Smooth muscle cell (in vitro differentiated cells): Measurements from ENCODE around the gene LDB2. TPM values are rescaled to one million over a fixed set of nuclear protein-coding genes. Genes with fewer than 3 reads are reported as not detected.

ENCODE experiments used
- DNase-seq: peaks from one replicate; lab custom pipeline; 2025; ENCODE audit not compliant: unreplicated experiment; lab: John Stamatoyannopoulos, UW
- H2AFZ ChIP-seq: fragments of 200-600 bp; sonication (generic); 2 replicates; pipeline ENCODE4 v1.6.0; 2016; ENCODE audit warnings: antibody characterized with exemption, low read depth, mild to moderate bottlenecking
- H3F3A ChIP-seq: fragments of 200-600 bp; sonication (generic); 2 replicates; pipeline ENCODE4 v1.6.0; 2017; ENCODE audit warnings: antibody characterized with exemption, low read depth
- H3K27ac ChIP-seq: fragments of 200-600 bp; sonication (generic); 2 replicates; pipeline ENCODE4 v1.5.1; 2016; ENCODE audit warnings: low read depth, mild to moderate bottlenecking
- H3K27me3 ChIP-seq: fragments of 200-600 bp; sonication (generic); 2 replicates; pipeline ENCODE4 v1.6.1; 2016; ENCODE audit warnings: low read depth, mild to moderate bottlenecking
- H3K36me3 ChIP-seq: fragments of 200-600 bp; sonication (generic); 2 replicates; pipeline ENCODE4 v1.5.1; 2016; ENCODE audit warnings: low read depth
- H3K4me1 ChIP-seq: fragments of 200-600 bp; sonication (generic); 2 replicates; pipeline ENCODE4 v1.5.1; 2016; ENCODE audit warnings: low read depth
- H3K4me2 ChIP-seq: fragments of 200-600 bp; sonication (generic); 2 replicates; pipeline ENCODE4 v1.6.0; 2016; ENCODE audit warnings: mild to moderate bottlenecking
- H3K4me3 ChIP-seq: fragments of 200-600 bp; sonication (generic); 2 replicates; pipeline ENCODE4 v1.5.1; 2016; ENCODE audit warnings: mild to moderate bottlenecking
- H3K79me2 ChIP-seq: fragments of 200-600 bp; sonication (generic); 2 replicates; pipeline ENCODE4 v1.6.0; 2016; ENCODE audit warnings: low read depth, mild to moderate bottlenecking
- H3K9ac ChIP-seq: fragments of 200-600 bp; sonication (generic); 2 replicates; pipeline ENCODE4 v1.6.0; 2016; ENCODE audit warnings: low read depth
- H3K9me3 ChIP-seq: fragments of 200-600 bp; sonication (generic); replicated peaks from 2 replicates; pipeline ENCODE4 v1.5.1; 2016; ENCODE audit warnings: low read depth
- H4K20me1 ChIP-seq: fragments of 200-600 bp; sonication (generic); 2 replicates; pipeline ENCODE4 v1.6.0; 2016; ENCODE audit warnings: low read depth
- WGBS: methylation state at CpG from one replicate; pipeline ENCODE4 v1.1.7; 2016; ENCODE audit warnings: low lambda C conversion rate; 5-methylcytosine and 5-hydroxymethylcytosine counted together
- polyA plus RNA-seq: library from polyadenylated mRNA; unstranded; fragments of >200 nt; fragmentation: Nextera tagmentation; extraction: Ambion mirVana; gene quantifications from 2 replicates; pipeline ENCODE4 v1.2.1, GENCODE V29; 2016
- total RNA-seq: library from RNA; depleted of rRNA; stranded (reverse); fragments of >200 nt; gene quantifications from 2 replicates; pipeline ENCODE4 v1.2.3, GENCODE V29; 2014
- TF ChIP-seq, protein P1 (sequence below): fragments of 200-600 bp; sonication (generic); IDR thresholded peaks from 2 replicates; pipeline ENCODE4 v1.5.1; 2017; ENCODE audit warnings: borderline replicate concordance, mild to moderate bottlenecking, antibody characterized with exemption; ENCODE audit not compliant: insufficient read depth, poor library complexity, severe bottlenecking

Gene LDB2
- total and polyA plus RNA-seq, 2 experiments from 2014 or later, result 30.6 to 61.5 TPM

DNA sequence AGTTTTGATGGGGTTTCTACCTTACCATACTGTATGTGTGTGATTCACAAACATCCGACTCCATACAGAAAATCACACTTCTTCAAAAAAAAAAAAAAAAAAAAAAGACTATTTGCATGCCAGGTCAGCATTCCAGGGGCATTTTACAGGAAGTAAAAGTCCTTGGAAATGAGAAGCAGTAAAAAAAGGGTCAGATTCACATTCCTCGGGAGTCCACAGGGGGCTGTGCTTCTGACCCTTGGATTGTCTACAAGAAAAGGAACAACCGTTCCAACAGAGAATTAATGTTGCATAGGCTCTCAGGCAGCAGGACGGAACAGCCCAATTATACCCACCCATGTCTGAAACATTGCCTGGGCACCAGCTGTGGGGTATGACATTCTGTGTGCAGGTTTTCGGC, 290.3 kb downstream of the LDB2 start:
- no peak overlapping the region for H3K9ac ChIP-seq
- H3K4me3 ChIP-seq, result no peak overlapping the region
- H3K4me1 ChIP-seq, result no peaks in the 10 kb centered on the region
- TF ChIP-seq, protein P1, sequence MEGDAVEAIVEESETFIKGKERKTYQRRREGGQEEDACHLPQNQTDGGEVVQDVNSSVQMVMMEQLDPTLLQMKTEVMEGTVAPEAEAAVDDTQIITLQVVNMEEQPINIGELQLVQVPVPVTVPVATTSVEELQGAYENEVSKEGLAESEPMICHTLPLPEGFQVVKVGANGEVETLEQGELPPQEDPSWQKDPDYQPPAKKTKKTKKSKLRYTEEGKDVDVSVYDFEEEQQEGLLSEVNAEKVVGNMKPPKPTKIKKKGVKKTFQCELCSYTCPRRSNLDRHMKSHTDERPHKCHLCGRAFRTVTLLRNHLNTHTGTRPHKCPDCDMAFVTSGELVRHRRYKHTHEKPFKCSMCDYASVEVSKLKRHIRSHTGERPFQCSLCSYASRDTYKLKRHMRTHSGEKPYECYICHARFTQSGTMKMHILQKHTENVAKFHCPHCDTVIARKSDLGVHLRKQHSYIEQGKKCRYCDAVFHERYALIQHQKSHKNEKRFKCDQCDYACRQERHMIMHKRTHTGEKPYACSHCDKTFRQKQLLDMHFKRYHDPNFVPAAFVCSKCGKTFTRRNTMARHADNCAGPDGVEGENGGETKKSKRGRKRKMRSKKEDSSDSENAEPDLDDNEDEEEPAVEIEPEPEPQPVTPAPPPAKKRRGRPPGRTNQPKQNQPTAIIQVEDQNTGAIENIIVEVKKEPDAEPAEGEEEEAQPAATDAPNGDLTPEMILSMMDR, result no peak
- H3K27me3 ChIP-seq, result no peaks in the 10 kb centered on the region
- H3F3A ChIP-seq, result no peaks in the 10 kb centered on the region
- H3K4me2 ChIP-seq, result no peak overlapping the region
- 78% methylated on average over 5 of the region's 5 CpGs for WGBS
- no peaks in the 10 kb centered on the region for H3K79me2 ChIP-seq
- no peaks in the 10 kb centered on the region for H3K36me3 ChIP-seq
- H3K27ac ChIP-seq, result no peak overlapping the region
- no peaks in the 10 kb centered on the region for H3K9me3 ChIP-seq
- DNase-seq, result no peak
- no peak overlapping the region for H2AFZ ChIP-seq
- no peaks in the 10 kb centered on the region for H4K20me1 ChIP-seq

DNA sequence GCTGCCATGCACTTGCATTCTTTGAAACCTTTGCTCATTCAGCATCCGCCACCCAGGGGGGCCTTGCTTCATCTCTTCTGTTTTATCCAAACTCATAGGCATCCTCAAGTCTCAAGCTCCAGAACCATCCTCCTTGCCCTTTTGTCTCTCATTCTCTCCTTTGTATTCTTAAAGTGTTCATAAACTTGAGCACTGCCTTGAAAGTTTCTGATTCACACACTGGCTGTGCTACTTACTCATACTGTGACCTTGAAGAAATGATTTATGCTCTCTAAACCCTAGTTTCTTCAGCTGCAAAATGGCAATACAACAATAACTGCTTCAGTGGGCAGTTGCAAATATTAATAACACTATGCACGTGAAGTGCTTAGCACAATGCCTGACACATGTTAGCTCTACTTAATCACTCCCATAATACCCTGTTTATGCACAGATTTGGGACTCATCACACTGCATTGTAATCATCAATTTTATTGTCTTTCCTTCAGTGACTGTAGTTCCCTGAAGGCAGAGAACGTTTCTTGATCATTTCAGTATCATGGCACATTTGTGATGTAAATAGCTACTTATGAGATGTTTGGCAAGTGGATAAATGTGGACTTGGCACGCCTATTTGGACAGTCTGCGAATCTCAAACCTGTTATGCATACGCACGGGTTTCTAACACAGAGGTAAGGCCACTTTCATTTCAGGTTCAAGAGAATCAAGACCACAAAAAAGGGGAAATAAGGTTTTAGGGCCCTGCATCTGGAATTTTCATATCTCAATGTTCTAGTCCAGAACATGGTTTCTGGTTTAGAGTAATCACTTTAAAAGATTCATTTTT, 291.0 kb downstream of the LDB2 start:
- H3K9ac ChIP-seq, result no peak overlapping the region
- H3K27ac ChIP-seq, result no peak overlapping the region
- H3K79me2 ChIP-seq, result no peaks in the 10 kb centered on the region
- no peaks in the 10 kb centered on the region for H3K36me3 ChIP-seq
- no peaks in the 10 kb centered on the region for H3K9me3 ChIP-seq
- no peaks in the 10 kb centered on the region for H4K20me1 ChIP-seq
- no peaks in the 10 kb centered on the region for H3K27me3 ChIP-seq
- H3F3A ChIP-seq, result no peaks in the 10 kb centered on the region
- DNase-seq, result no peak
- no peak overlapping the region for H3K4me3 ChIP-seq
- no peak overlapping the region for H2AFZ ChIP-seq
- no peak overlapping the region for H3K4me2 ChIP-seq
- no peaks in the 10 kb centered on the region for H3K4me1 ChIP-seq
- TF ChIP-seq, protein P1, result no peak
- WGBS, result 89% methylated on average over 7 of the region's 7 CpGs

DNA sequence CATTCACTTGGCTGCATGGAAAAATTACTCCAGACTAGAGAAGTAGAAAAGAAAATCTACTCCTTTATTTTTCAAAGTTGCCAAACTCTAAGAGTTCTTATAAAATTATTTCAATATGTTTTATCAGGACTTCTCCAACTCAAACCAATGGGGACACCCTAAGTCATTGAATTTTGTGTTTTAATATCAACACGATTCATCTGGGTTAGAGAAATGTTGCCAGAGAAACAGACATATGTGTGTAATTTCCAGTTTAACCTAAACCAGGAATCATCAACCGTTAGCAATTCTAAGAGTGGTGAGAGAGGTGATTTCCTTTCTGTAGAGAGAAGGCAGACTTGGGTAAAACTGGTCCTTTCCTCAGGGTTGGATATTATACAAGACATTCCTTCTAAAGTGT, 291.8 kb downstream of the LDB2 start:
- 84% methylated on average over 2 of the region's 2 CpGs for WGBS
- Histone ChIP-seq H3K36me3 (no peaks in the 10 kb centered on the region), H3K9ac (no peak overlapping the region), H3K27ac (no peak overlapping the region), H3K4me3 (no peak overlapping the region), H3K4me2 (no peak overlapping the region), H3K9me3 (no peaks in the 10 kb centered on the region), H3K4me1 (no peaks in the 10 kb centered on the region), H3K27me3 (no peaks in the 10 kb centered on the region), H3F3A (no peaks in the 10 kb centered on the region), H2AFZ (no peak overlapping the region), H4K20me1 (no peaks in the 10 kb centered on the region), H3K79me2 (no peaks in the 10 kb centered on the region)
- TF ChIP-seq, protein P1, result no peak
- DNase-seq, result no peak

DNA sequence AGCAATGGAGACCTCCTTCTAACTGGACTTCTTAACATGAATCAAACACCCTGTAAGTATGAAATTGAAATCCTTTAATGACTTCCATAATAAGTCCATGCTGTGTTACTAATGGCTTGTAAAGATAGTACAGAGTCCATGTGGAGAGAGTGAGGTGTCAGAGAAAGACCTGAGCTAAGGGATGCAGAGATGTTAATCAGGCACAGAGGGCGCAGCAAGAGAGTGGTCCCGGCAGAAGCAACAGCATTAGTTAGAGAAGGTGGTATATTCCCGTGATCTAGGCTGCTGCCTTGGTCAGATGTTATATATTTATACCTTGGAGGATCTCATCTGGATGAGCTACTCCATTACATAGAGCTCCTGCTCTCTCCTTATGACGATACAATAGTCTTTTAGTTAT, 295.3 kb downstream of the LDB2 start:
- no peaks in the 10 kb centered on the region for H3K79me2 ChIP-seq
- no peak overlapping the region for H3K4me2 ChIP-seq
- no peaks in the 10 kb centered on the region for H4K20me1 ChIP-seq
- no peak overlapping the region for H3K4me3 ChIP-seq
- no peaks in the 10 kb centered on the region for H3K36me3 ChIP-seq
- H3K27ac ChIP-seq, result no peak overlapping the region
- no peak for DNase-seq
- WGBS, result 87% methylated on average over 4 of the region's 4 CpGs
- H3K9me3 ChIP-seq, result no peaks in the 10 kb centered on the region
- TF ChIP-seq, protein P1, result no peak
- no peak overlapping the region for H2AFZ ChIP-seq
- peaks cover 6% of the 10 kb centered on the region for H3K4me1 ChIP-seq
- H3F3A ChIP-seq, result no peaks in the 10 kb centered on the region
- H3K9ac ChIP-seq, result no peak overlapping the region
- H3K27me3 ChIP-seq, result no peaks in the 10 kb centered on the region
